HG03558 (cell line): Measurements from ENCODE around the gene CHST14.
"Not testable (repeated sequence)": the region's sequence is repeated elsewhere in the genome, so short reads cannot be mapped to it uniquely, and the experiment has no call there.

ENCODE experiments used
- ATAC-seq: cut with Tn5 transposase; IDR thresholded peaks from one replicate; pipeline ENCODE4 v1.9.1; 2021; ENCODE audit warnings: moderate number of reproducible peaks; ENCODE audit not compliant: unreplicated experiment; ENCODE audit errors: extremely low read depth

Gene CHST14

DNA sequence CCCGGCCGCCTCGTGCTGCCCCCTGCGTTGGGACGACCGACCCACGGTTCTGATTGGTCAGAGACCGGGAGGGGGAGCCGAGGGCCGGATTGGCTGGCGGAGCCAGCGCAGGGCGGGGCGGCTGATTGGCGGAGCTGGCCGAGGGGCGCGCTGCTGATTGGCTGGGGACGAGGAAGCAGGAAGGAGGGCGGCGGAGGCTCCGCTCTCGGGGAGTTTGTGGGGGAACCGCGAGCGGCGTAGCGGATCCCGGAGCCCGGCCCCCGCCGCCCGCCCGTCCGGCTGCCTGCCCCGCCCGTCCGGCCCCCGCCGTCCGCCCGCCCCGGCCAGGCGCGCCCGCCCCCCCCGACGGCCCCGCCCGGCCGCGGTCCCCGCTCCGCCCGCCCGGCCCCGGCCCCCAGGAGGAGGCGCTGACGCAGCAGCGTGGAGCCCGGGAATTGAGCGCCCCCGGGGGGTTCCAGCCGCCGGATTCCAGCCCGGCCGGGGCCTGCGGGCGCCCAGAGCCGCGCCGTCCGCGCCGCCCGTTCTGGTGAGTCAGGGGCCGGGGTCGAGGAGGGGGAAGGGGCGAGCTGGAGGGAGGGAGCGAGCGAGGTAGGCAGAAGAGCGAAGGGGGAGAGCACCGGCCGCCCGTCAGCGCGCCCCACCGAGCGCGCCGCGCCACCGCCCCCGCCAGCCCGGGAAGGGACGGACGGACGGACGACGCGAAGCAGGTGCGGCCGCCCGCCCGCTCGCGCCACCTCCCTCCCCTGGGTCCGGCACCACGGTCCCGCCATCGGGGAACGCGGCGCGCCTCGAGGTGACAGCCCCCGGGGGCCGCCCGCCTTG is 29.8 kb upstream of the CHST14 start, which contains the start of gene BAHD1:
TSS of gene BAHD1 (plus strand) at position 211 of the 822 bp plus-strand sequence. CDS start 17,512 bp downstream, outside the sequence.
- peak; percentile 54 for ATAC-seq

DNA sequence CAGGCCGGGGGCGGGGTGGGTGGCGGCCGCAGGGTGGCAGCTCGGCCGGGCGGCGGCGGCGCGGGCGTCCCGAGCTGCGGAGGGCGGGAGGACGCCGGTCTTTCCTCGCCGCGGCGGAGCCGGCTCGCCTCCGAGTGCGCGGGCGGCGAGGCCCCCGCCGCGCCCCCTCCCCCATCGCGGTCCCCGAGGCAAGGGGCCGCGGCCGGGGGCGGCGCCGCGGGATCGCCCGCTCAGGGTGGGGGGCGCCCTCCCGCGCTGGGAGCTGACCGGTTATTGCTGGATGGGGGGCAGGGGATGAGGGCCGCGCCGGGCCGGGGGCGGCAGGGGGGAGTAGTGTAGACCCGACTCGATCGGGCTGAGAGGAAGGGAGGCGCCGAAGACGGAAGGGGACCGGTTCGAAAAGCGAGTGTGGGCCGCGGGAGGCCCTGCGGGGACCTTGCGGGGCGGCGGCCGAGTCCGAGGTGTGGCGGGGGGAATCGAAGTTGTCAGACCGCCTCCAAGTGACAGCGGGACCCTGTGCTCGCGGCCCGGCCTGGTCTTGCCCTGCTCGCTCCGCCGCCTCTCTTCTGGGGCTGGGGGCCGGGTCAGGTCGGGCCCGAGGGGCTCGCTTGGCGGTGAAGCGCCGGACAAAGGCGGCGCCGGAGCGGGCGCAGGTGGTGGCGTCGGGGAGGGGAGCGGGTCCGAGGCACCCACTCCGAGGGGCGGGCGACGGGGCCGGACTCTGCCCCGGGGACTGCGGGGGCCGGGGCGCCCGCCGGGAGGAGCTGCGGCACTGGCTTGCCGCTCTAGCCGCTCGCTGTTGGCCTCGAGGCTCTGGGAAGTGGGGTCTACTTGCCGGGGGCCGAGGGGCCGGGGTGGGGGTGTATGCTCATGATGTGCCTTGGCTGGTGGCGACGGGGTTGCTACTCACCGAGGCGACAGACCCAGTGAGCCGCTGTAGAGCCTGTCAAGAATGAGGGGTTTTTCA is 28.9 kb upstream of the CHST14 start:
- ATAC-seq: no peak

DNA sequence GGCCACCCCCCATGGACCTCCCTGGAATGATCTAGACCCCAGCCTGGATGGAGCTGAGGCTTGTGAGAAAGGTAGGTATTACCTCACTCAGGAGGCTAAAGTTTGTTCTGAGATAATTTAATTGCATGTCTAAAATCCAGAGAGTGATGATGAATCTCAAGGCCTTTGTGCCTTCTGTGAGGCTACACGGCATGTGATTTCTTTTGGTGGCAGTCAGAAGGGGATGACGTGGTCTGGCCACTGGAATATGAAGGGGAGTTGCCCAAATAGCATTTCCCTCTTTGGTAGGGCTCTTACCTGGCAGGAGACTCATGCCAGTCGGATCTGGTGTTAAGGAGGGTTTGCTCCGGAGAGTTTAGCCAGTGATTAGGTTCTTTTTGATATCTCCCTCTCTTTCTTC is 27.5 kb upstream of the CHST14 start:
- no peak for ATAC-seq

DNA sequence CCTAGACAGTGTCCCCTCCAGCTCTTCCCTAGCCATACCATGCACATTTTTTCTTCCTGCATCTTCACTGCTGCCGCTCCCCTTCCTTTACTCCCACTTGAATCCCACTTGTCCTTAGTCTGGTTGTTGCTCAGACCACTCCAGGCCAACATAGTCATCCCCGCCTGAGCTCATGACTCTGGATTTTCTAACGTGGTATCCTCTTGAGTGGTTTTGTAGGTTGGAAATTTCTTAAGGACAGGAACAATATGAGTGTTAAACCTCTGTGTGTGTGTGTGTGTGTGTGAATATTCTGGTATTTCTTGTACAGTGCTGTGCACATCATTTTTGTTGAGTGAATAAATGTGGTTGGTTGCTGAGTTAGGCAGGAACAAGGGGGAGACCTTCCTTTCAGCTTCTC is 26.9 kb upstream of the CHST14 start:
- no peak for ATAC-seq

DNA sequence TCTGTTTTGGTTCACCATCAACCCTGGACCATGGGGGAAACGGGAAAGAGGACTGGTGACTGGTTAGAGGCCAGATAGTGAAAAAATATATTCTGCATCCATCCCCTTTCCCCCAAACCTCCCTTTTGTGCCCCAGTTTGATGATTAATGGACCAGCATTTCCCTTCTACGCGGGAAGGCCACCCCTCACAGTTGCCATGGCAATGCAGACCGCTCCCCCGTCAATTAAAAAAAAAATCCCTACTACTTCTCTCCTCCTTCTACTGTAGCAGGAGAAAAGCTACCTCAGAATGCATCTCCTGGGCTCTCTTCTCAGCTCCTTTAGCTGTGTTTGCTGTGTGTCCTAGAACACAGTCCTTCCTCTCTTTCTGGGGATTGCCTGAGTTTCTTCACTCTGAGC is 26.0 kb upstream of the CHST14 start:
- ATAC-seq: no peak

DNA sequence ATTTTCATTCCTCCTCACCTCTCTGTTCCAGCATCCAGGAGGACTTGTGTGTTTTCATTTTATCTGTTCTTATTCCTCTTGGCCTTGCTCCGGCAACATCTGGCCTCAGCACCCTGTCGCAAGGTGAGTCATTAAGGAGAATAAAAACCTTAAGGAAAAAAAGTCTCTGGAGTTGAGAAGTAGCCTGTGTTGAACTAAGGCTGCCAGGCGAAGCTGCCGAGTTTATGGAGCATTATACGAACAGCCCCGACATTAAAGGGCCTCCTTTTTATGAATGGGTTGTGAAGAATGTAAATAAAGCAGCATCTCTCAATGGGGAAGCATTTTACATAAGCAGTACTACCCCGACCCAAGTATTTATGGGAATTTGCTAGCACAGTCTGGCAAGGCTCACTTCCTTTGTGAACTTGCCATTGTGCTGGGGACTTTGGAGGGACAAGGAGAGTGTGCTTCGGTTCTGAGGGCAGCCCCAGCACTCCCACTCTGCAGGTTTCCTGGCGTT is 25.3 kb upstream of the CHST14 start:
- ATAC-seq: no peak

DNA sequence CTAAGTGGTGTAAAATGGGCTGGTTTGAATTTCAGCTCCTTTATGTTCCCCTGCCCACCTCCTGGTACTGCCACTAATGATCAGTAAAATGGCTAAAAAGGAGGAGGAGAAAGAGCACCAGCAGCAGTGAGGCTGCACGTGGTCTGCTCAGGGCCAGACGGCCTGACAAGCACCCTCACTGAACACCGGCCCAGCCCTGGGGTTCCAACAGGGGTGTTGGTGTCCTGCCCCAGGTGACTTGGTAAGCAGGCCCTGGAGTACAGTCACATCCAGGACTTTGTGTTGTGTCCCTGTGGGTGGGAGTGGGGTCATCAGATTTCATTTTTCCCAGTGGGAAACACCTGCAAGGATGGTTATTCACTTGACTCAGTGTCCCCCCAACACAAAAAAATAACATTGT is 24.6 kb upstream of the CHST14 start:
- no peak for ATAC-seq

DNA sequence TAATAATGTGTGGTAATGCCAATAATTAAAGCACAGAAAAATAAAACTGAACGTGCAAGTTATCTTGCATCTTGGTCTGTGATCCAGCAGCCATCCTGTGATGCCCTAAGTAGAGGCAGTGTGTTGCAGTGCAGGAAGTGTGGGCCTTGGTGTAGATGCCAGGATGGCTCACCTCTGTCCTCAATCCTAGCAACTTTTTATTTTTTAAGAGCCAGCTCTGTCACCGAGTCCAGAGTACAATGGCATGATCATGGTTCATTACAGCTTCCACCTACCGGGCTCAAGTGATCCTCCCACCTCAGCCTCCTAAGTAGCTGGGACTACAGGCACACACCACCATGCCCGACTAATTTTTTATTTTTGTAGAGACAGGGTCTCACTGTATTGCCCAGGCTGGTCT is 22.4 kb upstream of the CHST14 start:
- no peak for ATAC-seq

DNA sequence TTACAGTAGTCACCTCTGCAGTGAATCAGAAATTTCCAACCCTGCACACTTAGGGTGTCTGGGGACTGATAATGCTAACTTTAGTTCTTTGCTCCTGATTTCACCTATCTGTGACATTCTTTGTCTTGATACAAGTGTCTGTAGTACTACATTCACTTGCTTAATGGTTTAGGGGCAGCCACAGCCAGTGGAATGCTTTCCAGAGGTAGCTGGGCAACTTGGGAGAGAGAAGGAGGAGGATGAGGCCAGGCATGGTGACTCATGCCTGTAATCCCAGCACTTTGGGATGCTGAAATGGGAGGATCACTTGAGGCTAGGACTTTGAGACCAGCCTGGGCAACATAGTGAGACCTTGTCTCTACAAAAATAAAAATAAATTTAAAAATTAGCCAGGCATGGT is 21.5 kb upstream of the CHST14 start:
- no peak for ATAC-seq

DNA sequence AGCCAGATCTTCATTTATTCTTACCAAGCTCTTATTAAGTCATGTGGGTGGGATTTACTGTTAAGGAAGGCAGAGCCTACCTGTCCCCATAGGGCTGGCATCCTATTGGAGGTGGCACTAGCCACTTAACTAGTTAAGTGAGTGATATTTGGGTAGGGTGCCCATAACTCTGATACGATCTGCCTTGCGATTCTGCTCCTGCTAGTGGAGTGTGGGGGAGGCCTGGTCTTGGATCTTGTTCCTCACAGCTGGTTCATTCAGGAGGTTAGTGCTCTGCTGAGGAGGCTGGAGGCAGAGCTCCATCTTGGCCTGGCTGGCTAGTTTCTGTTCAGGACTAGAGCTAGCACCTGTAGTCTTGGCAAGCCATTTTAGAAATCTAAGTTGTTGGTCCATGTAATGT is 20.7 kb upstream of the CHST14 start:
- no peak for ATAC-seq

DNA sequence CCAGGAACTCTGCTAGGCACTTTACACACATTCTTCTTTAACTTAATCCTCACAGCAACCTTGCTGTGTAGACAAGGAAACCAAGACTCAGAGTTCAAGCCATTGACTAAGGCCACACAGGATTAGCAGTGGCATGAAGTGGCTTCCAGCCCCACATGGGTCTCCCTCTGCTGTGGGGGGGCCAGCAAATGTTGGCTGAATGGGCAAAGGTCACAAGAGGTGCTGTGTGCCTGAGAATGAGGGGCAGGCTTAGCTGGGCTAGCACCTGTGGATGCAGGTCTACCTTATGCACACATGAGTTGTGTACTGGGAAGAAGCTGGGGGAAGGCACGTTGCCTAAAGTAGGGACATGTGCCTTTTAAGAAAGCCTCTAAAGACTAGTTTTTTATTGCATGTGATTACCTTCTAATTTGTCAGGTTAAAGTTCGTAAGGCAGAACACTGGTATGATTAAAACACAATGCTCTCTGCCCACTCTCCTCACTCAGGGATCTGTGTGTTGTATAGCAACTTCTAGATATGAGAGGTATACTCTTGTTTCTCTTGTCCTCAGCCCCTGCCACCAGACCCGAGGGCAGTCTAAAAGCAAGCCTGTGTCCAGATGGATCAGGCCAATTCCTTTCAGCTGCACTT is 19.1 kb upstream of the CHST14 start:
- ATAC-seq: no peak

DNA sequence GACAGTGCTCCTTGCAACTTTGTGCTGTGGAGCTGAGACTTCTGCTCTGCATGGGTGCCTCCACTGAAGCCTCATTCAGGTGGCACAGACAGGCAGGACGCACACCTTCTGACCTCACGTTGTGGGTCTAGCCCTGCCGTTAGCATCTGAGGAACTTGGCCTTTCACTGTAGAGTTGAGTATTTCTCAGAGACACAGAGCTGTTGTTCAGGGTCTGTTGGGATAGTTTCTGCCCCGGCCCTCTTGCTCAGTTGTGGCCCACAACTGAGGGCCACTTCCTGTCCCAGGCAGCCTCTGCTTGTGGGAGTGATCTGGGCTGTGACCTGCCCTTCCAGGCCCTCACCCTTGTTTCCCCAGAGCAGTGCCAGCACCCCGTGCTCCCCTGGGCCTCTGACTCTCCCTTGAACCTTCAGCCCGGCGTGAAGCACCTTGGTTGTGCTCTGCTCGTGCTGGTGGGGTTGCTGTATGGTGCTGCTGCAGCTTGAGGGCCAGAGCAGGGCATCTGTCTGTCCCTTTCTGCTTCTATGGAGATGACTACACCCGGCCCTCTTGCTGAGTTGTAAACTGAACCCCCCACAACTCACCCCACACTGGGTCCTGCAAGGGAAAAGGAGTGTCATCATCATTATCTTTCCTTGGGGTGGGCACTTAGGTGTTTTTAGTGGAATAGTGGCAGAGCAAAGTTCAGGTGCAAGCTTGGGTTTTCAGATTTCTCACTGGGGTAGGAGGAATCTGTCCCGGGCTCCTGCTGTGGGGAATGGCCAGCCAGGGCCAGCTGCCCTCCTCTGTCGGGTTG is 18.3 kb upstream of the CHST14 start:
- no peak for ATAC-seq

DNA sequence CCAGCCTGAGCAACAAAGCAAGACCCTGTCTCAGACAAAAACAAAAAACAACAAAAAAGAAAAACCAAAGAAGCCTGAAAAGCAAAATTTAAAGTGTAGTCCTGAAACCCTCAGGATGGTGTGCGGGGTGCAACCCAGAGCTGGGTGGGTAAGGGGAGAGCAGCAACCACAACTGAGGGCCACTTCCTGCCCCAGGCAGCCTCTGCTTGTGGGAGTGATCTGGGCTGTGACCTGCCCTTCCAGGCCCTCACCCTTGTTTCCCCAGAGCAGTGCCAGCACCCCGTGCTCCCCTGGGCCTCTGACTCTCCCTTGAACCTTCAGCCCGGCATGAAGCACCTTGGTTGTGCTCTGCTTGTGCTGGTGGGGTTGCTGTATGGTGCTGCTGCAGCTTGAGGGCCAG is 16.8 kb upstream of the CHST14 start:
- ATAC-seq: not testable (repeated sequence)

DNA sequence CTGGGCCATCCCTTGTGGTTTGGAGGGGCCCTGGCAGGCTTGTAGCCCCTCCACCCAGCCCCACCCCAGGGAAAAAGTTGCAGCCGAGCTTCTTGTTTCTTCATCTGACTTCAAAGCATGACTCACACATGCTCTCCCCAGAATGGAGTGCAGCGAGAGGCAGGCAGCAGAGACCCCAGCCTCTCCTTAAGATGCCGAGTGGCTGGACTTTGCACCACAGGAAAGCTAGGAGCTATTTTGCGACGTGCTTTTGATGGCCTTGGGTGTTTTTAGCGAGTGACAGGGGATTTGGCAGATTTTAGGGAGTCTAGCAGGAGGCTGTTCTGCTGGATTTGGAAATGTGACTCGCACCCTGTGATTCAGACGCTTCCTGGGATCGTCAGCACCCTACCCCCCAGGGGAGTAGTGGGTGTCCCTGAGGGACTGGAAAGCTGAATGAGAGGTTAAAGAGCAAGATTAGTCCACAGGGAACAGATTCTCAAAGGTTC is 15.8 kb upstream of the CHST14 start:
- ATAC-seq: no peak

DNA sequence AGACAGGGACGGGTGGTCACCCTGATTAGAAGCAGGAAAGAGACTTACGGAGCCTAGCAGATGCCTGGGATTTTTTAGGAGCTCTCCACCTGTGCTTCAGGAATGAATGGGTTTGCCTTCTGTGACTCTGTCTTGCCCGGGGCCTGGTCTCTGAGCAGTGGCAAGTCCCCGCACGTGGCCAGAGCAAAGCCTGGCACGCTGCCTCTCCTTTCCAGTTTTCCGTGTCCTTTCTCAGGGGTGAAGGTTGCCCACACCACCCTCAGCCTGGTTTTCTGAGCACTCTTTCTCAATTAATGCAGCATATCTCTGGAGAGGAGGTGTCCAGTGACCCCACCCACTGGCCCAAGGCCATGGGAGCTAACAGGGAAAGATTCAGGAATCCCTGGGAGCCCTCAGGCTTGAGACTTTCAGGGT is 14.5 kb upstream of the CHST14 start:
- ATAC-seq: no peak

DNA sequence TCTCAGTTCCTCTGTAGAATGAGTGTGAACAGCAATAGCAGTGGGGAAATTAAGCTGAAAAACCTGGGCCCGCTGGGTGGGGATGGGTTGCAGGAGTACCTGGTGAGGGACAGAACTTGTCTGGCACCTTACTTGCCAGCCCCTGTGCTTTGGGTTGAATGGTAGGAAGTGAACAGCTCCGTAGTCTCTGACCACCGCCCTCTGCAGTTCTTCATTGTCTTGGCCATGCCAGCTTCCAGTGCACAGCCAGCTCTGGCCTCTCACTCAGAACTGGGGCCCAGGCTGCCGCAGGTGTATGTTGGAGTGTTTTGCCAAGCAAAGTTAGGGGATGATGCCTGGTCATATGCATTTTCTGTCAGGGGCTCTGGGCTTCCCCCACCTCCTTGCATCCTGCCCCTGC is 14.0 kb upstream of the CHST14 start:
- no peak for ATAC-seq

DNA sequence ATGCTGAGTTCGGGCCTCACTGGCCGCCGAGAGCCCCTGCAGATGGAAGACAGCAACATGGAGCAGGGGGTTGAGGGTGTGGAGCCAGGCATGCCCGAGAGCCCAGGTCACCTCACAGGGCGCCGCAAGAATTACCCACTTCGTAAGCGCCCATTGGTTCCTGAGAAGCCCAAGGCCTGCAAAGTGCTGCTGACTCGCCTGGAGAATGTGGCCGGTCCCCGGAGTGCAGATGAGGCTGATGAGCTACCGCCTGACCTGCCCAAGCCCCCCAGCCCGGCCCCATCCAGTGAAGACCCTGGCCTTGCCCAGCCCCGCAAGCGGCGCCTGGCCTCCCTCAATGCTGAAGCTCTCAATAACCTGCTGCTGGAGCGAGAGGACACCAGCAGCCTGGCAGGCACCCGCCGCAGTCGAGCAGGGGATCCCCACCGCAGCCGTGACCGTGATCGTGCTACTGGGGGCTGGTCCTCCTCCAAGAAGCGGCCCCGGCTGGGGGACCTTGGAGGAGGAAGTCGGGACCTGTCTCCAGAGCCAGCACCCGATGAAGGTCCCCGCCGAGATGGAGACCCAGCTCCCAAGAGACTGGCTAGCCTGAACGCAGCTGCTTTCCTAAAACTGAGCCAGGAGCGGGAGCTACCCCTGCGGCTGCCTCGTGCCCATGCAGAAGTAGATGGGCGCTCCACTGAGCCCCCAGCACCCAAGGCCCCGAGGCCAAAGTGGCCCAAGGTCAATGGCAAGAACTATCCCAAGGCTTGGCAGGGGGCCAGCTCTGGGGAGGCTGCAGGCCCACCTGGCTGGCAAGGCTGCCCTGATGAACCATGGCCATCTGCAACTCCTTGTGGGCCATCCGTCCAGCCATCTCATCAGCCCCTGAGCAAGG is 12.1 kb upstream of the CHST14 start:
- no peak for ATAC-seq

DNA sequence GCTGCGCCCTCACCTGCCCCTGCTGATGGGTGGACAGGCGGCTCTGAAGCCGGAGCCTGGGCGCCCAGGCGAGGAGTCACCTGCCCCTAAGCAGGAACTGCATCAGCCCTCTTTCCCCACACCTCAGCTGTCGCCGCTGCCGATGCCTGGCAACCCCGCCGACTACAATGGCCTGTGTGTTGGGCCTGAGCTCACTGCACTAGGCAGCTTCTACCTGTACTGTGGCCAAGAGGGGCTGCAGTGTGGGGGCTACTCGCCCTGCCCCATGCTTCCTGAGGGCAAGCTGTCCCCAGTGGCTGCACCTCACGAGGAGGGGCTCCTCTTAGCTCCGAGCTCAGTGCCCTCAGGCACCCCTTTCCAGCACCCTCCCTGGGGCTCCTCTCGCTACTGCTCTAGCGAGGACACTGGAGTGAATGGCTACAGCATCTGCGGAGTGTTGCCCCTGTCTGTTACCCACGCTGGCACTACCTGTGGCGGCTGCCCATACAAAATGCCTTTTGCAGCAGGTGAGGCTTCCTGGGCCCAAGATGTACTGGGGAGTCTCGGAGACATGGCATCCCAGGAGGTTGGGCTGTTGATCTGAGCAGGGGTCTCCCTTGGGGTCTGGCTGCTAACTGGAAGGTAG is 11.3 kb upstream of the CHST14 start:
- ATAC-seq: no peak
